Fibroblast of gingiva (primary cell): ENCODE data around the gene CACNA1I.

Source experiments
- DNase-seq: peaks from one replicate; pipeline ENCODE4 v3.0.0-alpha.2; 2011; ENCODE audit warnings: low read depth

The CACNA1I gene

DNA sequence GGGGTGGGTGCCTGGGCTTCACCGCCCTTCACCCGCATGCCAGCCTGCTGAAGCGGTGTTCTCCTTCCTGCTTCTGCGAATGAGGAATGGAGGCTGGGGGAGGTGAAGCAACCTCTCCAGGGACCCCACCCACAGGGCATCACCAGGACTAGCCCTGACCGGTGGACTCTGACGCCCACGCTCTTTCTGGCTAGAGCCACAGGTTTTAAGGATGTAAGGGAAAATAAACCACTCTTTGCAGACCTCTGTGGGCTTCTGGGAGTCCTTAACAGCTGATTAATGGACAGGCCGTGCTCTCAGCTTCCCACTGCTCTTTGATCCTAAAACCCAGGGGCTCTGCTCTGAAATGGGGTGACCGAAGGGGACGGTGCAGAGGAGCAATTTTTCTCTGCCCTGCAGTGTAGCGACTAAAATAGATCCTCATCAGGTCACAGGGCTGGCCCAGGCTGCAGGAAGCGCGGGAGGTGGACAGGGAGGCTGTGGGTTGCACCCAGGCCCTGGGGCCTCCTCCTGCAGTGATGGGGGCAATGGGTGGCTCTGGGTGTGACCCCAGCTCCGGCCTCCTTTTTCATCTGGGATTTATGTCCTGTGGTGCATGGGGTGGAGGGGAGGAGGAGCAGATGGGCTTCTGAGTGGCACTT lies 127.4 kb downstream of the CACNA1I start:
- no peak for DNase-seq

DNA sequence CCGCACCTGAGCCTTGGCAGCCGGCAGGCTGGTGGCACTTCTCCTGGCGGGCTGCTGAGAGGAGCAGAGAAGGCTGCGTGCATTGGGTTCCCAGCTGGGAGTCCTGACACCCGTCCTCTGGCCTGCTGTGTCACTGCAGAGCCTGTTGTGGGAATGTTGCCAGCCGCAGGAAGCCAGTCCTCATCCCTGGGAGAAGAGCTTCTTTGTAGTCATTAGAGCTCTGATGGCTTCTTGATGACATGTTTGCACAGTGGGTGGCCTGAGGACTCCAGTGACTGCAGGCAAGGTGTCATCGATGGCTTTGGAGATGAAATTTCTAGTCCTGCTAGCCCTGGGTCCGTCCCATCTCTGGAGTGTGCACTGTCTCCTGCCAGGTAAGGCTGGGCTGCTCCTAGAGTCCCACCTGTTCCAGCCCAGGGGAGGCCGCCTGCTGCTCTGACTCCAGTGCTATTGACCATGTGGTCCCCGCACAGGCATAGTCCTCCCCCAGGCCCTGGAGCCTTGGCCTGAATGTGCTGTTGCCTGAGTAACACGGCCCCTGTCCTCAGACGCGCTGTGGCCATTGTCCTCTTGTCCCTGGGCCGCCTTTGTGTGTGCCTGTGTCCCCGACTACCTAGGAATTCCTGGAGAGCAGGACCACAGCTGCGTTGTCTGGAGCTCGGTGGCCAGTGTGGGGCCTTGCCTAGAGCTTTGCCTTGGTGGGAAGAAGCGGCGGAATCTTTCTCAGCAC lies 129.2 kb downstream of the CACNA1I start:
- DNase-seq = no peak

DNA sequence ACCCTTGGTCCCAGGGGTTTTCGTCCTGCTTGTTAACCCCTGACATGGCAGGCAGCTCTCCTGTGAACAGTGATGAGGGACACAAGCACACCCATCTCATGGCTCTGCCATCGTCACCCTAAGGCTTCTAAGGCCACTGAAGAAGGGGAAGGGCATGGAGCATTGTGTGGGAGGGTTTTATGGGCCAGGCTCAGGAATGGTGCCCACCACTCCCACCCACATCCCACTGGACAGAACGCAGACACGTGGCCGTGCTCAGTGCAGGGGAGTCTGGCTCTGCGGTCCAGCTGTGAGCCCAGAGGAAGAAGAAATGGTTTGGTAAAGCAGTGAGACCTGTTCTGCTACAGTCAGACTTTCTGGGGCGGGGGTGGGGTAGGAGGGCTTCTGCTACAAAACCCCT lies 130.0 kb downstream of the CACNA1I start:
- no peak for DNase-seq

DNA sequence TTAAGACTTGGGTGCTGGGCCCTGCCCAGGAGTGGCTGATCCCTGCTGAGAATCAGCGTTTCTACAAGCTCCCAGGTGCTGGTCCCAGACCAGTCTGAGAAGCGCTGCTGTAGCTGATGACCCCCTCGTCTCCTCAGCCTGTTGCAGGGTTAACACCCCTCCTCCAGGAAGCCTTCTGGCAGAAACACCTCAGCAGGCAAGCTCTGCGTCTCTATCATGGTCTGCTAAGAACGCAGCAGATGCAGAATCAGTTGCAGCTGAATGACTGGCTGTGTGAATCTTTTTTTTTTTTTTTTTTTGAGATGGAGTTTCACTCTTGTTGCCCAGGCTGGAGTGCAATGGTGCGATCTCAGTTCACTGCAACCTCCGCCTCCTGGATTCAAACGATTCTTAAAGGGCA lies 132.5 kb downstream of the CACNA1I start:
- DNase-seq = no peak

DNA sequence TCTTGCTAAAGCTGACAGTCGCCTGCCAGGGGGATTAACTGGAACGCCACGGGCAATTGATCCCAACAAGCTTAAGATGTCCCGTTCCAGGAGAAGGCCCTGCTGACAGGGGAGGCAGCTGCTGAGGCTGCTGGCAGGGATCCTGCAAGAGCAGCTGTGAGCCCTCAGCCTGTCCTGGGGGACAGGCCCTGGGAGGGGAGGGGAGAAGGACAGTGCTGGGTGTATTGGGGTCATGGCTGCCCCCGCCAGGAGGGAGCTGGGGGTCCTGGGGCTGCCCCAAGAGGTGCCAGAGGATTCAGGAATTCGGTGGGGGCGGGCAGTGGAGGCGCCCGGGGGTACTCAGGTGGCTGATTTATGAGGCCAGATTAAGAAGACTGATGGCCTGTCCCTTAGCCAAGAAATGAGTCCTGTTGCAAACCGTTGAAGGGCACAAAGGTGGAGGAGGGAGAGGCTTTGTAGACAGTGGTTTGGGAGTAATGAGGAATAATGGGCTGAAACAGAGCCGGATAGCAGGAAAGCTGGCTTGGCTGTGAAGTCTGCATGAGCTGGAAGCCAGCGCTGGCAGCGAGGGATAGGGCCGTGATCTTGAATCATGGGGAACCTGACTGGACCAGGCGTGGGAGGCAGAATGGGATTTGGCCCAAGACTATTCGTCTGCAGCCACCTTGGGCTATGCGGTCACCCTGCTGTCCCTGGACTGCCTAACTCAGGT lies 133.5 kb downstream of the CACNA1I start:
- DNase-seq = no peak

DNA sequence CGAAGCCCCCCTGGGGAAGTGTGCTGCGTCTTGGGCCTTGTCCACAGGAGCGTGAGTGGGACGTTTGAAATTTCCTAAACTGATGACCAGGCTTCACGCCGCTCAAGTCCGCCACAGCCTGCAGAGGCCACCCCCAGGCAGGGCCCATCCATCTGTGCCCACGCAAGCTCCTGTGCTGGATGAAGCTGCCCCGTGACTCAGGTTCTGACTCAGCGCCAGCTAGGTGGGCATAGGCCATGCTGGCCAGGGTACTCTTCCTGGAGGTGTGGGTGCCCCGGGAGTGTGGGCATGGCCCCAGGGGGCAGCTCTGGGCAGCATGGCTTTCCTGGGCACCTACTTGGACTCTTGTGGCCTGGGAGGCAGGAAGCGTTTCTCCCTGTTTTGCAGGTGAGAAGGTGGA lies 134.8 kb downstream of the CACNA1I start:
- DNase-seq = no peak

DNA sequence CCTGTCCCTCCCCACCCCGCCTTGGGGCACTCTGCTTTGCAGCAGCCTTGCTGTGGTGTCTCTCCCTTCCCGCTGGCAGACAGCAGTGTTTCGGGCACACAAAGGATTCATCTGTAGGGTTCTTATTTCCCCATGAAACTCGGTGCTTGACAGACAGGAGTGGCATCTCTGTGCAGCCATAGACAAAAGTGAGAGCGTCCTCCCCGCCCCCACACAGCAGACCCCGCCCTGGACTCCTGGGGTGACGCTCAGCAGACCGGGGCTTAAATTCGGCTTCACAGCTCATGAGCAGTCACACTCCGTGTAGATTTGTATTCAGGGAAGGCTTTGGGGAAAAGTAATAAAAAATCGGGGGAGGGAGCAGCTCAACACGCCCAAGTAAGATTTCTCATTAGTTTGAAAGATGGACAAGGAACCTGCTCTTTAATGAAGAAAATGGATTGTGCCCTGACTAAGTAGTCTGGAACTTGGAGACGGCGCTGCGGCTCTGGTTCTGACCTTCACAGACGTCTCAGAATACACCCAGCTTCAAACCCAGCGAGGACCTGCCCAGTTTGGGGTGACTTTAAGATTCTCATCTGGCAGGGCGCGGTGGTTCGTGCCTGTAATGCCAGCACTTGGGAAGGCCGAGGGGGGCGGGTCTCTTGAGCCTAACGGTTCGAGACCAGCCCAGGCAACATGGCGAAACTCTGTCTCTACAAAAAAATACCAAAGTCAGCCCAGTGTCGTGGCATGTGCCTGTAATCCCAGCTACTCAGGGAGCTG lies 136.0 kb downstream of the CACNA1I start:
- no peak for DNase-seq

DNA sequence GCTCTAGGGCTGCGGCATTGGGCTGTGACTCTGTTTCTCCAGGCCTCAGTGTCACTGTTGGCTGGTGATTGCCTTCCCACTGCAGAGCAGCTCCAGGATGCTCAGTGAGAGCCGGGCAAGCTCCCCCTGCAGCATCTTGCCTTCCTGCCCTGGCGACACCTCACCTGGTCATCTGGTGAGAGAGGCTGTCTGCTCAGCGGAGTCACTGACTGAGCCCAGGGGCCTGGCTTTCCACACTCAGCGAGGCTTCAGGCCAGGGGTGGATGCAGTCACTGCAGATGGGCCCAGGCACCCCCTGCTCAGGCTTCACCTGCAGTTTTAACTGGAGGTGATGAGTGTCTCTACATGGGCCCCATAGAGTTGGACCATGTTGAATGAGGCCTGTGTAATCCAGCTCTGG lies 136.8 kb downstream of the CACNA1I start:
- no peak for DNase-seq

DNA sequence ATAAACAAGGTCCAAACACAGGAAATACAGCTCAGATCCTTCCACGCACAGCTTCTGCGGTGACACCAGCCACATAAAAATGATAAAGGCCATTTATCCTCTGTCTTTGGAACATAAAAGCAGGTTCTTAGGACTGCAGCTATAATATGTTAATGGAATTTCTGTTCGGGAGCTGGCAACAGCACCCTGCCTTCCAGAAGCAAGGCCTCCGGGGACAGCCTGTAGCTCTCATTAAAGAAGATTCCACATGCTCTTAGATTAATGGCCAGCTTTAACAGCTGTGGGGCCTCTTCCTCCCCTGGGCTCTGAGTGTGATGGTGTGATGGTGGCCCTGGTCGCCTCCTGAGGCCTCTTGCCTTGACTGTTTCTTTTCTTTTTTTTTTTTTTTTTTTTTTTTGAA lies 137.3 kb downstream of the CACNA1I start:
- DNase-seq = no peak

DNA sequence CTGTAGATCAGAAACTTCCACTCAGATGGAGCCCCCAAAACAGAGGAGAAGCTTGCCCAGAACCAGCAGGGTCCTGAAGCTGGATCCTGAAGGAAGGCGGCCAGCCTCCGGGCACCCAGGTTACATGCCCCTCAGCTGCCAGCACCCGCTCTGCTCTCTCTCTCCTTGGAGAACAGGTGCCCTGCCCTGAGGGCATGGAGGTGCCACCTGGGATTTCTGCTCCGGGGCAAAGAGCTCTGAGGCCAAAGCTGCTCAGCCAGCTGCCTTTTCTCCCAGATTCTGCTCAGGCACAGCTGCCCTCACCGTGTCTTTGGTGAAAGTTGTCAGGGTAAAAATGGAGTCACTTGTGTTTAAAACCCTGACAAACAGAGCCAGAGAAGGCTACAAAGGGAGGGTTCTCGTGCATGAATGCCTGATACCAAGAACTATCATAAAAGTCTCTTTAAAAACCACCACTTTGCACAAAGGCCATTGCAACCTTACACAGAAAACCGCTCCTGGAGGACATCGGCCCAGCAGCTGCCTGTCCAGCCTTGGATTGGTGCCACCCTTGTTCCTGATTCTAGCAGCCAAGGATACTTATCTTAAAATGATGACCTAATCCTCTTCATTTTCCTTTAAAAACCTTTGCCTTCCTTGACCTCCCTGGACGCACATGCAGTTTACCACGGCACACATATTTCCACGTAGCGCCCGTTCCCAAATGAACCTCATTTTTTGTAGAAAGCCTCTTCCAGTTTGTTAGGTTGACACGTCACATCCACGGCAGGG lies 140.0 kb downstream of the CACNA1I start:
- no peak for DNase-seq

DNA sequence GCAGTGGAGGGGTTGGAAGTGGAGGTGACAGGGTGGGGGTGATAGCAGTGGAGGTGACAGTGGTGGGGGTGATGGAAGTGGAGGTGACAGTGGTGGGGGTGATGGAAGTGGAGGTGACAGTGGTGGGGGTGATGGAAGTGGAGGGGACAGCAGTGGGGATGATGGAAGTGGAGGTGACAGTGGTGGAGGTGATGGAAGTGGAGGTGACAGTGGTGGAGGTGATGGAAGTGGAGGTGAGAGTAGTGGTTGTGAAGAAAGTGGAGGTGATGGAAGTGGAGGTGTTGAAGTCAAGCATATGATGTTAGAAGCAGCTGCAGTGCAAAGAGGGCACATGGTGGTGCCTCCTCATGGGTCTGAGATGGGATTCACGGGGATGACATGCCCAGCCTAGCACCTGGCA lies 141.5 kb downstream of the CACNA1I start:
- no peak for DNase-seq

DNA sequence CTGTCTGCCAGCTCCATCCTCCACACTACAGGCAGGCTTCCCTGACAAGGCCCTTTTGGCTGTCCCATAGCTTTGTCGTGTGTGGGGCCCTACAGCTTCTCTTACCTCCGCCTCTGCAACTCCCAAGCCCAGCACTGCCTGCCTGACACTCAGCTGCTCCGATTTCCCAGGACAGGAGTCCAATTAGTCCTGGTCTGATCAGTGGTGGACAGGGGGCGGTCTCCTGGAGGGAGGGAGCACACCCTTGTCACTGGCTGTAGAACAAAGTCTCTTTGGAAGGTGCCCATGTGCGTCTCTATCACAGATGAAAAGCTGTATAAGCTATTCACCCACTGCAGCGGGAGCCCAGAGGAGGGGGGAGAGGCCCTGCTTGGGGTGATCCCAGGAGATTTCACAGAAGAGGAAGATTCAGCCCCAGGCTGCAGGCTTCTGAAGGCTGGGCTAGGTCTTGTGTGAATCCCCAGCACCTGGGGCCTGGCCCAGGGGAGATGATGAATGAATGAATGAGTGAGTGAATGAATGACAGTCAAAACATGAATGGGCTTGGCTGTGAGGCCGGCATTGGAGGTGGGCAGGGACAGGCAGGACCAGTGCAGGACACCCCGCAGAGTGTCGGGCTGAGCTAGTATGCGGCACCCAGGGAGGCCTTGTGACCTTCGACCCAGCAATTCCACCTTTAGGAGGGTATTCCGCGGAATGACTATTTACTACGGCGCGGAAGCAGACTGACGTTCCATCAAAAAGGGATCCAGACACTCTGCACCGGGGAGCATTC lies 142.4 kb downstream of the CACNA1I start:
- no peak for DNase-seq

DNA sequence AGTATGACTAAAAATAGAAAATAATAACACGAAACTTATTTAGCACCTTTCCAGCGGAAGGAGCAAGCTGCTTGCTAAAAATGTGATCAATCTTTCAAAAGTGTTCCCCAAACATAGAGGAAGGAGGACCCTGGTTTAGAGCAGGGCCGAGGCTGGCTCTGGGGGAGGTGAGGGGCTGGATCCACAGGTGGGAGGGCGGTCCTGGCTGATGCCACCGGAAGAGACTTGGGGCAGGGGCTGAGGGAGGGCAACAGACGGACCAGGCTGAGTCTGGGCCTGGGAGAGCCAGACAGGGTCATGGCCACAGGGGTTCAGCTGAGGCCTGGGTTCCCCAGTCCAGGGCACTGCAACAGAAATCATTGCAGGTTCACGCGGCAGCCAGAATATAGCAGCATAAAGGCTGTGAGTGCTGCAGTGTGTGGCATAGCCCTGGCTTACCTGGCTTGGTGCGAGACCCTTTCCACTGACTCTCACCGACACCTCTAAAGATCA lies 143.3 kb downstream of the CACNA1I start:
- no peak for DNase-seq

DNA sequence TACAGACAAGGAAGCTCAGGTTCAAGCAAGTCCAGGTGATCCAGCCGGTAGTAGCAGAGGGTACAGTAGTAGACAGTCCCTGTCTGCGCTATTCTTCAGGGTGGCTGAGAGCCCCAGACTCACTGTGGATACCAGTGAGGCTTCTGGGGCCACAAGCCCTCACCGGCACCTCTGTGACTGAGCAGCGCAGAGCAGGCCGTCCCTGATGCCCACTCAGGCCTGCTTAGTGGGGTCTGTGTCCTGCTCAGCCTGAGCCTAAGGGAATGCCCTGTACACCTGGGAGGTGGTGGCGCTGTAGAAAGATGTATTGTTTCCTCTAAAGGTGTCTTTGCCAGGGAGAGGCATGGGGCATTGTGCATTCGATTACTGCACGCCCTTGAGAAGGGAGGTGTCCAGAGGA lies 143.8 kb downstream of the CACNA1I start:
- DNase-seq = no peak

DNA sequence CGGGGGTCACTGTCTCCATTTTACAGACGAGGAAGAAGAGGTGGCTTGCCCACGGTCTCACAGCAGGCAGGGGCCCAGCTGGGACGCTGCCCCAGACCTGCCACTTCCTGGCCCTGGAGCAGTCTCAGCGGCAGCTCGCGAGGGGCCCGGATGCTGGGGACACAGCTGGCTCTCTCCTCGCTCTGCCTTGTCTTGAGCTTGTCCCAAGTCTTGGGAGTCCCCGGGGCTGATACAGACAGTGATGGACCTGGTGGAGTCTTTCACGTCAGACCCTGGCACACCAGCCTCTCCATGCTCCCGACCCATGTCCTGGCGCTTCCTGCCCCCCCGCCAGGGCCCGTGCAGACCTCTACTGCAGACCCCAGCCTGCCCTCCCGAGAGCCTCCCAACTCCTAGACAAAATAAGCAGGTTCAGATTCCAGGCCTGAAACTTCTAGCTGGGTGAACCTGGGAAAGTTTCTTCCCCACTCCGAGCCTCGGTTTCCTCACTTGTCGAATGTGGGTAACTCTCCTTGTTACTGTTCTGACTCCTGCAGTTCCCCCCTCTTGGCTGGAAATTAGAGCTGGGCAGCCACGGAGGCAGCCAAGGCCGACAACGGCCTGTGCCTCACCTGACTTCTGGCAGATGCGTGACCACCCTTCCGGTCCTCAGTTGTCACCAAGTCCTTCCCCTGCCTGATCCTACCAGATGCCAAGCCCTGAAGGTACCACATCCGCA lies 145.4 kb downstream of the CACNA1I start:
- no peak for DNase-seq

DNA sequence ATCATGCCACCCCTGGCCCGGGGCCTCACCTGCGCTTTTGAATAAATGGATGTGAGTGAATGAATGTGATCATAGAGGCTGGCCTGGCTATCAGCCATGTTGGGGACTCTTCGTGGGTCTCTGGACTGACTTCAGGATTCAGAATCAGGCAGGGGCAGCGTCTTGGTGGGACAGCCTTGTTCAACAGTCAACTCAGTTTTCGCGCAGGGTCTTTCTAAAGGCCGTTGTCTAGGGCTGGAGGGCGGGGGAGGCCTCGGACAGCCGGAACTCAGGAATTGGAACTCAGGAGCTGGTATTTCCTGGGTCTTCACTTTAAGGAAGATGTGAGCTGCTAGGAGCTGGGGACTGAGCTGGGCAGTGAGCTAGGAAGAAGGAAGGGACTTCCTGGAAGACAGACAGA lies 146.0 kb downstream of the CACNA1I start:
- no peak for DNase-seq

DNA sequence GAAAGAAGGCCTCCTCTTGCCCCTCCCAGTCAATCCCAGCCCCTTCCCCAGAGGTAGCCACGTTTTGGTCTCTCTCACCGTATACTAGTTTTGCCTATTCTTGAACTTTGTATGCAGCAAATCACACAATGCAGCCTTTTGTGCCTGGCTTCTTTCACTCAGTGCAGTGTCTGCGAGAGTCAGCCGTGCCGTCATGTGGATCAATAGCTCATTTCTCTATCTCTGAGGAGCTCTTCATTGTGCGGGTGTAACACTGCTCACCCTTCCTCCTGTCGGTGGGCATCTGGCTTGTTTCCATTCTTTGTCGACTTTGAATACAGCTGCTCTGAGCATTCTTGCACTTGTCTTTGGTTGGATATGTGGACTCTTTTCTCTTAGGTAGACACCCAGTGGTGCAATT lies 146.5 kb downstream of the CACNA1I start:
- no peak for DNase-seq

DNA sequence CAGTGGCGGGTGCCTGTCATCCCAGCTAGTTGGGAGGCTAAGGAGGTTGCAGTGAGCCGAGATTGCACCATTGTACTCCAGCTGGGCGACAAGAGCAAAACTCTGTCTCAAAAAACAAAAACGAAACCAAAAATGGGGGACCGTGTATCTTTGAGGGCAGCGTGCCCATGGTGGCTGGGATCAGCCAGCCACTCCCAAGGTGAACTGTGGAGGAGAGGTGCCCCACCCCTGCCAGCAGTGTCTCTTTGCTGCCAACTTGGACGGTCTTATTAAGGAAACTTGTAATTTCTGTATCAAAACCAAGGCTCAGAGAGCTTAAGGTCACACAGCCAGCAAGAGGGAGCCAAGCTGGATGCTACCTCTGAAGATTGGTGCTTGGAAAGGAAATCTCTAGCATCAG lies 147.7 kb downstream of the CACNA1I start:
- DNase-seq = no peak

DNA sequence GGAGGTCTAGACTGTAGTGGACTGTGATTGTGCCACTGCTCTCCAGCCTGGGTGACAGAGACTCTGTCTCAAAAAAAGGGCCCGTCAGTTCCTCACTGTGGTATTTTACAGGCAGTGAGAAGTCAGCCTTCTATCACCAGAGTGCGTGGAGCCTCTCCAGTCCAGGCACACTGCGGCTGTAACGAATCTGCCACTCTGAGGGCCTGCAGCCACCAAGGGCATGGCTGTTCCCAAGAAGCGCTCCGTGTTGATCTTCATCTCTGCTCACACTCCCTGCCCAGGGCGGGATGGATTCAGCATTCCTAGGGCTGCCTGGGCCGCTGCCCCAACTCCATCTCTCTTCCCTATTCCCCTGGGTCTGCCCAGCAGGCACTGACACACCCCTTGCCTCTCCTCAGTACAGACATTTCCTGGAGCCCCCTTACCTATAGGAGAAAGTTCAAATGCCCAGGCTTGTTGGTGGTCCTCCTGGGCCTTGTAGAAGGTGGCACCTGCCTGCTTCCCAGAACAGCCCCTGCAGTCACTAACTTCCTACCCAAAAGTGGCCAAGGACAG lies 148.4 kb downstream of the CACNA1I start:
- no peak for DNase-seq
